K562 (cell line): ENCODE results near the gene BSDC1. TPM values are rescaled to one million over a fixed set of nuclear protein-coding genes. Genes with fewer than 3 reads are reported as not detected.

Experiments used
- ATAC-seq: fragments of 200-7000 bp; cut with Tn5 transposase; 3 replicates; pipeline ENCODE4 v1.9.1; 2020; ENCODE audit warnings: moderate library complexity
- BruUV-seq: library from RNA; stranded (reverse); fragments of 400-500 nt; replicated peaks from 2 replicates; lab custom pipeline; 2021; lab: Mats Ljungman, UMichigan
- CTCF ChIA-PET: fragments of 300-600 bp; formaldehyde crosslinking; extraction: SDS; loops from one replicate; lab custom pipeline; 2021; ENCODE audit warnings: low intra/inter-chr PET ratio; lab: Yijun Ruan, JAX
- POLR2A ChIA-PET: fragments of 300-600, 350-650 bp; sonication (Branson Sonifier 250); formaldehyde crosslinking; extraction: SDS; loops from one replicate; lab custom pipeline; 2021; ENCODE audit warnings: antibody characterized with exemption, inconsistent platforms; lab: Yijun Ruan, JAX
- DNase-seq, 4 experiments: peaks; one replicate each; pipeline versions ENCODE4 v3.0.0 to v3.0.0-alpha.2; 2011 to 2018; ENCODE audit warnings: low spot score in 3 of 4, mixed read lengths in 3 of 4; ENCODE audit errors: extremely low read depth in 1 of 4
- FAIRE-seq: peaks from 2 replicates; lab custom pipeline; 2011; peaks lifted over from hg19 to GRCh38; lab: Jason Lieb, UNC
- H2AFZ ChIP-seq: 2 replicates; pipeline ENCODE4 v1.6.0; 2011; ENCODE audit warnings: low read depth, low read length, control low read depth, inconsistent platforms
- H3K27ac ChIP-seq: fragments of 200-600 bp; 3 replicates; pipeline ENCODE4 v1.8.0; 2011; ENCODE audit warnings: low read depth, mild to moderate bottlenecking, control low read depth, inconsistent platforms, low read length, moderate library complexity, mixed read lengths; ENCODE audit errors: extremely low read depth
- H3K27me3 ChIP-seq, 2 experiments: fragments of 300-600 bp in 1 of 2; 2 replicates in 1 of 2; 3 replicates in 1 of 2; pipeline versions ENCODE4 v1.6.0 to v1.8.0; 2011; ENCODE audit warnings: inconsistent platforms in 2 of 2, low read length in 2 of 2, mild to moderate bottlenecking in 1 of 2, mixed read lengths in 1 of 2, moderate library complexity in 1 of 2; ENCODE audit not compliant: control insufficient read depth in 2 of 2, insufficient read depth in 2 of 2
- H3K36me3 ChIP-seq: fragments of 300-600 bp; 3 replicates; pipeline ENCODE4 v1.8.0; 2011; ENCODE audit warnings: mild to moderate bottlenecking, low read length, inconsistent platforms; ENCODE audit not compliant: control insufficient read depth, insufficient read depth
- H3K4me1 ChIP-seq, 2 experiments: fragments of 200-600 bp in 1 of 2; replicated peaks in 1 of 2; 2 replicates in 1 of 2; 3 replicates in 1 of 2; pipeline versions ENCODE4 v1.5.1 to v1.8.0; 2011; ENCODE audit warnings: inconsistent platforms in 2 of 2, low read length in 2 of 2, mild to moderate bottlenecking in 1 of 2, mixed read lengths in 1 of 2, moderate library complexity in 1 of 2; ENCODE audit not compliant: control insufficient read depth in 2 of 2, insufficient read depth in 2 of 2
- H3K4me2 ChIP-seq: 2 replicates; pipeline ENCODE4 v1.6.1; 2011; ENCODE audit warnings: low read length, control low read depth, inconsistent platforms, mixed read lengths; ENCODE audit not compliant: insufficient read depth
- H3K4me3 ChIP-seq: fragments of 200-600 bp; sonication (generic), shearing (Covaris generic); 2 replicates; pipeline ENCODE4 v1.5.1; 2016; ENCODE audit warnings: control low read depth, inconsistent platforms
- H3K79me2 ChIP-seq: fragments of 200-600 bp; 3 replicates; pipeline ENCODE4 v1.8.0; 2011; ENCODE audit warnings: low read length, inconsistent platforms; ENCODE audit not compliant: control insufficient read depth, insufficient read depth
- H3K9ac ChIP-seq, 2 experiments: 2 replicates each; pipeline versions ENCODE4 v1.6.0 to v1.6.1; 2011; ENCODE audit warnings: low read depth in 2 of 2, low read length in 2 of 2, control low read depth in 1 of 2, inconsistent platforms in 1 of 2, mild to moderate bottlenecking in 1 of 2, mixed read lengths in 1 of 2; ENCODE audit not compliant: insufficient read depth in 1 of 2
- H3K9me1 ChIP-seq: one replicate; pipeline ENCODE4 v1.6.0; 2011; ENCODE audit warnings: inconsistent platforms, mild to moderate bottlenecking, low read length, moderate library complexity; ENCODE audit not compliant: control insufficient read depth, insufficient read depth
- H3K9me3 ChIP-seq: replicated peaks from 2 replicates; pipeline ENCODE4 v1.5.1; 2011; ENCODE audit warnings: low read depth, low read length, inconsistent platforms; ENCODE audit not compliant: control insufficient read depth, insufficient read depth
- H4K20me1 ChIP-seq: replicated peaks from 2 replicates; pipeline ENCODE4 v1.6.1; 2011; ENCODE audit warnings: low read length, inconsistent platforms, mixed read lengths; ENCODE audit not compliant: control insufficient read depth, insufficient read depth
- GTF3C2 ChIP-seq: IDR thresholded peaks from 3 replicates; pipeline ENCODE4 v1.6.1; 2011; ENCODE audit warnings: borderline replicate concordance, mild to moderate bottlenecking, moderate library complexity; ENCODE audit not compliant: insufficient read length; ENCODE audit errors: extremely low read depth
- NBN ChIP-seq: fragments of 450-650 bp; IDR thresholded peaks from 2 replicates; pipeline ENCODE4 v1.6.1; 2016; ENCODE audit warnings: low read depth, mild to moderate bottlenecking
- NCOA4 ChIP-seq: fragments of 450-650 bp; IDR thresholded peaks from 2 replicates; pipeline ENCODE4 v1.6.1; 2018; ENCODE audit warnings: mild to moderate bottlenecking; ENCODE audit not compliant: partially characterized antibody
- POLR2G ChIP-seq: fragments of 200-400 bp; formaldehyde crosslinking; IDR thresholded peaks from 2 replicates; pipeline ENCODE4 v1.6.1; 2017; ENCODE audit warnings: low read depth, mild to moderate bottlenecking, antibody characterized with exemption, low read length, moderate library complexity
- RBFOX2 ChIP-seq: fragments of 200-400 bp; formaldehyde crosslinking; IDR thresholded peaks from 2 replicates; pipeline ENCODE4 v1.6.1; 2017; ENCODE audit warnings: low read depth, mild to moderate bottlenecking, low read length, moderate library complexity
- THAP12 ChIP-seq: fragments of 250-450 bp; sonication (Bioruptor Pico); IDR thresholded peaks from 2 replicates; pipeline ENCODE4 v1.9.0; 2021; ENCODE audit warnings: mild to moderate bottlenecking, inconsistent platforms
- ZNF197 ChIP-seq: fragments of 200-800 bp; sonication (Bioruptor generic); IDR thresholded peaks from 2 replicates; pipeline ENCODE4 v1.6.1; 2016; ENCODE audit warnings: low read depth, missing genetic modification characterization, missing compliant biosample characterization
- ZNF589 ChIP-seq: fragments of 200-800 bp; sonication (Bioruptor generic); IDR thresholded peaks from 2 replicates; pipeline ENCODE4 v1.6.1; 2016; ENCODE audit warnings: low read depth, missing genetic modification characterization, missing compliant biosample characterization
- WGBS: fragments of 100-300 bp; shearing (Covaris generic); methylation state at CpG from one replicate; pipeline ENCODE4 v1.1.6; 2016; ENCODE audit warnings: low coverage, mixed read lengths; ENCODE audit not compliant: insufficient coverage; ENCODE audit errors: missing lambda C conversion rate; 5-methylcytosine and 5-hydroxymethylcytosine counted together
- in situ Hi-C: fragments of 300-500 bp; cut with MboI; formaldehyde crosslinking; loops from 4 replicates; pipeline ENCODE4 v1.15.0; 2018; ENCODE audit warnings: inconsistent platforms, mixed read lengths
- intact Hi-C: fragments of 100-400 bp; cut with micrococcal nuclease; formaldehyde crosslinking; loops from 2 replicates; pipeline ENCODE4 v1.14.2; 2022
- polyA plus RNA-seq, 8 experiments: library from polyadenylated mRNA; depleted of rRNA in 4 of 8; stranded (reverse) in 5 of 8; unstranded in 3 of 8; fragments of >200 nt; fragmentation: Nextera tagmentation in 2 of 8; fragmentation: Illumina TruSeq in 1 of 8; extraction: Ambion mirVana in 2 of 8; extraction: Trizol in 1 of 8; gene quantifications; 2 replicates each; pipeline versions ENCODE4 v1.2.1 to v1.2.3, GENCODE V29; 2011 to 2014; ENCODE audit warnings: inconsistent platforms in 1 of 8, missing spikeins in 1 of 8
- total RNA-seq, 7 experiments: library from RNA; depleted of rRNA in 6 of 7; stranded (reverse); fragments of >200 nt in 6 of 7; fragmentation: Illumina TruSeq in 2 of 7; extraction: Trizol in 2 of 7; gene quantifications; 2 replicates each; pipeline versions ENCODE4 v1.2.1 to v1.2.3, GENCODE V29; 2011 to 2021; ENCODE audit warnings: low replicate concordance in 1 of 7

The BSDC1 gene
- total and polyA plus RNA-seq, 9 of the 15 experiments (the other 6 are each of a cell fraction or from before 2014, with no cell fraction given) = 10.2 to 96.8 (median 73.1) TPM

GRCh38 chr1:32376199-32376598 lies 18.0 kb downstream of the BSDC1 start:
- in situ Hi-C loops (no loop called here), intact Hi-C loops (no loop called here)
- Histone ChIP-seq H3K27ac (no peak overlapping the region), H3K4me3 (no peak overlapping the region), H3K9ac (peak overlapping the region in 1 of 2 experiments; percentile 54; a peak in 1 of 4 replicates), H3K4me2 (no peak overlapping the region), H3K9me3 (no peaks in the 10 kb centered on the region), H3K27me3 (no peaks in the 10 kb centered on the region), H3K79me2 (no peaks in the 10 kb centered on the region)
- POLR2A ChIA-PET = interaction anchor here (0.6 to 4.7 kb wide), 8 partner anchors 9 to 40 kb away, joined by 3 to 62 read pairs (median 4); partner anchors contain the start of genes BSDC1 and MARCKSL1
- 93% methylated on average over 11 of the region's 11 CpGs for WGBS
- ATAC-seq (no peak), DNase-seq (no peak)
- CTCF ChIA-PET = no interaction called here
- TF ChIP-seq THAP12 (CRISPR knock-in tag) (no peak), RBFOX2 (peak; percentile 53), ZNF589 (no peak), POLR2G (peak; percentile 60), NCOA4 (no peak), GTF3C2 (no peak), ZNF197 (no peak), NBN (no peak)
- TF ChIP-seq, all 486 proteins: peak for 2
- H3K9me1 ChIP-seq = no peaks in the 10 kb centered on the region
- no TSS peak for BruUV-seq
- H2AFZ ChIP-seq = no peak overlapping the region
- FAIRE-seq = no peak
- 0 out of 2 replicates have a peak, but pooled peaks cover 5% of the 10 kb centered on the region for H4K20me1 ChIP-seq
- H3K36me3 ChIP-seq = peaks cover 96% of the 10 kb centered on the region
- H3K4me1 ChIP-seq = no peaks in the 10 kb centered on the region
